Immature natural killer cell (primary cell): Measurements from ENCODE around the gene FBXL2. TPM values are rescaled to one million over a fixed set of nuclear protein-coding genes. Genes with fewer than 3 reads are reported as not detected.
"Not testable (repeated sequence)": the region's sequence is repeated elsewhere in the genome, so short reads cannot be mapped to it uniquely, and the experiment has no call there.

Experiments
- DNase-seq, 3 donors: peaks; one replicate each; pipeline ENCODE4 v3.0.0; 2022; ENCODE audit warnings: mixed read lengths in 1 of 3
- H3K27ac Mint-ChIP-seq, 6 donors: one replicate each; pipeline ENCODE4 v1.8.0; 2020; ENCODE audit warnings: mixed read lengths in 6 of 6, mild to moderate bottlenecking in 5 of 6, inconsistent platforms in 4 of 6, moderate library complexity in 3 of 6
- H3K27me3 Mint-ChIP-seq, 3 donors: one replicate each; pipeline ENCODE4 v1.8.0; 2020 to 2021; ENCODE audit warnings: low read depth in 3 of 3, mild to moderate bottlenecking in 3 of 3, mixed read lengths in 3 of 3, moderate library complexity in 3 of 3, inconsistent platforms in 1 of 3
- H3K36me3 Mint-ChIP-seq, 3 donors: one replicate each; pipeline ENCODE4 v1.8.0; 2020; ENCODE audit warnings: mixed read lengths in 3 of 3, inconsistent platforms in 2 of 3, mild to moderate bottlenecking in 2 of 3
- H3K4me1 Mint-ChIP-seq, 2 donors: one replicate each; pipeline ENCODE4 v1.8.0; 2020; ENCODE audit warnings: inconsistent platforms in 2 of 2, mild to moderate bottlenecking in 2 of 2, mixed read lengths in 2 of 2, moderate library complexity in 1 of 2
- H3K4me3 Mint-ChIP-seq, 5 donors: one replicate each; pipeline ENCODE4 v1.8.0; 2020; ENCODE audit warnings: mild to moderate bottlenecking in 5 of 5, mixed read lengths in 5 of 5, inconsistent platforms in 3 of 5, moderate library complexity in 3 of 5
- H3K9me3 Mint-ChIP-seq, 6 donors: one replicate each; pipeline ENCODE4 v1.8.0; 2020; ENCODE audit warnings: mild to moderate bottlenecking in 6 of 6, mixed read lengths in 6 of 6, inconsistent platforms in 4 of 6, moderate library complexity in 3 of 6
- polyA plus RNA-seq, 3 donors: library from polyadenylated mRNA; unstranded; fragments of 300-500 nt; fragmentation: Illumina TruSeq; gene quantifications; one replicate each; pipeline ENCODE4 v1.2.3, GENCODE V29; 2021

The FBXL2 gene
- polyA plus RNA-seq, 3 donors from 2014 or later, result 0.07 to 0.11 TPM; not detected in 1

DNA sequence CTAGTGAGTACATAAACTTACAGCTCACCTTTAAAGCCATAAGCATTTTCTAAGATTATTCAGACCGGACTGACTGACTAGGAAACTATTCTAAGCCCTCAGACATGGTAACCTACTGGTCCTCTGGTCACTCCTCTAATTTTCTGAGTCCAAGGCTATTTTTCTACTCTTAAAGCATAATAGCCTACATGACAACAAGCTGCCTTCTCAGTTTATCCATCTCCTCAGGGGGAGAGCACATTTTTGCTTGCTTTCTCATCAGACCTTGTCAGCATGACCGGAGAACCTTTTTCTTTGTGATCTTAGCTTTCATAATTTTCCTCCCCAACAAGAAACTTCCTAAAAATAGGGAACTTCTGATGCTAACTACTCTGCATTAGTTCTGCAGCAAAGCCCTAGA lies 124.5 kb downstream of the FBXL2 start:
- peaks cover 0 to 2% of the 10 kb centered on the region in 2 donors for H3K4me1 Mint-ChIP-seq
- H3K27ac Mint-ChIP-seq, result peak overlapping the region in 2 of 6 donors; percentile 23 to 49
- no peak overlapping the region for H3K4me3 Mint-ChIP-seq
- H3K27me3 Mint-ChIP-seq, result peaks cover 0 to 2% (median 0%) of the 10 kb centered on the region in 3 donors
- no peak for DNase-seq
- peaks cover 19 to 44% (median 37%) of the 10 kb centered on the region in 3 donors for H3K36me3 Mint-ChIP-seq
- H3K9me3 Mint-ChIP-seq, result no peaks in the 10 kb centered on the region

DNA sequence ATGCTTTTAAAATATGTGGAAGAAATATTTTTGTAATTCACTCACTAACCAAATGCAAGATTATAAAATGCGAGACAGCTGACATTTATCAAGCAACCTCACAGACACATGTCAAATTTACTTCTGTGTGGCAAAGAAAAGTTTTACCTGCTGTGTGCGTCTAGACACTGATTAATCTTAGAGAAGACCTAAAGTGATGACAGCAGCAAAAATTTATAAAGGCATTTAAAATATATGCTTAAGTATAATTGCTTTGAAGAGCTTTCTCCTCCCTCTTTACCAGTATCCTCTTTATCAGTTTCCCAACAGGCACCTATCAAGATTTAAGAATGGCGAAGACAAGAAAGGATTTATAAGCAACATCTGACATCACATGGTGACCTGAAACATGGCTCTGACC lies 125.7 kb downstream of the FBXL2 start:
- DNase-seq, result no peak
- no peaks in the 10 kb centered on the region for H3K9me3 Mint-ChIP-seq
- peaks cover 0 to 2% of the 10 kb centered on the region in 2 donors for H3K4me1 Mint-ChIP-seq
- H3K27me3 Mint-ChIP-seq, result peaks cover 0 to 2% (median 0%) of the 10 kb centered on the region in 3 donors
- H3K36me3 Mint-ChIP-seq, result peaks cover 22 to 43% (median 31%) of the 10 kb centered on the region in 3 donors
- H3K4me3 Mint-ChIP-seq, result no peak overlapping the region
- H3K27ac Mint-ChIP-seq, result peak overlapping the region in 2 of 6 donors; percentile 19 to 49

DNA sequence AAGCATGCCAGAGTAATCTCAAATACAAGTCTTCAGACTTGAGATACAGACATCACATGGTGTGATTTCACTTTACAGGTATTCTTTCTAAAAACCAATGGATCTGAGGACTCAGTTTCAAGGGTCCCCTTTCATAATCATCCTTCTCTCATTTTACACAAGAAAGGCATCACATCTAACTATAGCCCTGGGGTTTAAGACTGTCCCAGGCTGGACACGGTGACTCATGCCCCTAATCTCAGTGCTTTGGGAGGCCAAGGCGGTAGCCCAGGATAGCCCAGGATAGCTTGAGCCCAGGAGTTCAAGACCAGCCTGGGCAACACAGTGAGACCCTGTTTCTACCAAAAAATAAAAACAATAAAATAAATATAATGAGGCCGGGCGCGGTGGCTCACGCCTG lies 126.5 kb downstream of the FBXL2 start:
- Mint-ChIP-seq H3K4me1 (peaks cover 0 to 2% of the 10 kb centered on the region in 2 donors), H3K4me3 (no peak overlapping the region), H3K27ac (peak overlapping the region in 1 of 6 donors; percentile 36), H3K27me3 (peaks cover 0 to 2% (median 0%) of the 10 kb centered on the region in 3 donors), H3K9me3 (no peaks in the 10 kb centered on the region), H3K36me3 (peaks cover 30 to 44% (median 33%) of the 10 kb centered on the region in 3 donors)
- DNase-seq, result no peak

- H3K4me3 Mint-ChIP-seq, result not testable (repeated sequence)
- peaks cover 33 to 42% (median 41%) of the 10 kb centered on the region in 3 donors for H3K36me3 Mint-ChIP-seq
Observed at GRCh38 chr3:33410816-33411215, 133.6 kb downstream of the FBXL2 start.

GRCh38 chr3:33417066-33417673 lies 139.9 kb downstream of the FBXL2 start:
- no peak for DNase-seq
- Mint-ChIP-seq H3K36me3 (peaks cover 15 to 31% (median 20%) of the 10 kb centered on the region in 3 donors), H3K4me3 (no peak overlapping the region), H3K27me3 (peaks cover 0 to 2% (median 0%) of the 10 kb centered on the region in 3 donors), H3K4me1 (peaks cover 9 to 23% of the 10 kb centered on the region in 2 donors), H3K27ac (peak overlapping the region in 2 of 6 donors; percentile 26 to 77), H3K9me3 (no peaks in the 10 kb centered on the region)

More at GRCh38 chr3:33410816-33411215, 133.6 kb downstream of the FBXL2 start:
- DNase-seq, H3K27ac Mint-ChIP-seq, H3K4me1 Mint-ChIP-seq, H3K9me3 Mint-ChIP-seq, H3K27me3 Mint-ChIP-seq: not testable (repeated sequence)

GRCh38 chr3:33419948-33420347 lies 142.7 kb downstream of the FBXL2 start:
- H3K27me3 Mint-ChIP-seq, result peaks cover 0 to 2% (median 0%) of the 10 kb centered on the region in 3 donors
- no peaks in the 10 kb centered on the region for H3K9me3 Mint-ChIP-seq
- peaks cover 11 to 28% of the 10 kb centered on the region in 2 donors for H3K4me1 Mint-ChIP-seq
- no peak overlapping the region for H3K4me3 Mint-ChIP-seq
- no peak for DNase-seq
- peaks cover 7 to 24% (median 10%) of the 10 kb centered on the region in 3 donors for H3K36me3 Mint-ChIP-seq
- peak overlapping the region in 5 of 6 donors; percentile 48 to 62 (median 56) for H3K27ac Mint-ChIP-seq

DNA sequence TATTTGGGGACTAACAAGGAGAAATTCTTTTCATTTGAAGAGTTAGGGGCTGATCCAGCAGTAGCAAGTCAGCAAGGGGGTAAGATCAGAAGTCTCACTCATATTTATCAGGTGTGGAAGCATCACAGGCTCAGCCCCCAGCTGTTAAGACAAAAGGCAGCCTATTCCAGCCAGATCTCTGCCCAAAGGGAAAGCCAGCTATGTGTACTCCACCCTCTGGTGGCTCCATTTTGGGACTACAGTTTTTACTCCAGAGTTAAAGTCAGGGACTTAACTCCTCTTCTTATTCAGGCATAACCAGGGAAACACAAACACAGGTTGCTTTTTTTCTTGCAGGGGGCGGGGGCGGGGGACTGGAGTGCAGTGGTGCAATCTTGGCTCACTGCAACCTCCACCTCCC lies 143.7 kb downstream of the FBXL2 start:
- H3K4me1 Mint-ChIP-seq, result peaks cover 13 to 38% of the 10 kb centered on the region in 2 donors
- H3K4me3 Mint-ChIP-seq, result no peak overlapping the region
- H3K27me3 Mint-ChIP-seq, result peaks cover 0 to 2% (median 0%) of the 10 kb centered on the region in 3 donors
- H3K27ac Mint-ChIP-seq, result peak overlapping the region in 2 of 6 donors; percentile 16 to 23
- no peak for DNase-seq
- H3K36me3 Mint-ChIP-seq, result peaks cover 7 to 28% (median 10%) of the 10 kb centered on the region in 3 donors
- H3K9me3 Mint-ChIP-seq, result no peaks in the 10 kb centered on the region

GRCh38 chr3:33424606-33425452 lies 147.6 kb downstream of the FBXL2 start:
- H3K4me1 Mint-ChIP-seq, result peaks cover 39 to 62% of the 10 kb centered on the region in 2 donors

DNA sequence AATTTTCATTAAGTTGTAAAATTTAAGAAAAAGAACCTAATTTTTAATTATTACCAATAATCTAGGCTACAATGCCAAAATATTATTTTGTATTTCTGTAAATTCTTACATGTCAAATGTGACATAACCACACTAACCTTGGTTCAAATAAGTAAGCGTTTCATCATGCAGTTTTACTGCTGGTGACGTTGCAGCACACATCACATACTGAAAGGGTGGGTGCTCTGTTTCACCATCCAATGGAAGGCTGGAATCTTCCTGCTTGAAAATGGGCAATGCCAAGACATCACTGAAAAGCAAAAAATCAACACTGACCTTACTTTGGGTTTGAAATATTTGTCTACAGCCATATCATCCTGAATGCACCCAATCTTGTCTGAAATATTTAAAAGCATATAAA lies 148.2 kb downstream of the FBXL2 start:
- peak overlapping the region in 3 of 6 donors; percentile 7 to 22 (median 17) for H3K27ac Mint-ChIP-seq
- peaks cover 3 to 17% (median 3%) of the 10 kb centered on the region in 3 donors for H3K36me3 Mint-ChIP-seq
- H3K9me3 Mint-ChIP-seq, result no peaks in the 10 kb centered on the region
- H3K4me1 Mint-ChIP-seq, result peaks cover 45 to 68% of the 10 kb centered on the region in 2 donors
- no peak overlapping the region for H3K4me3 Mint-ChIP-seq
- peaks cover 0 to 2% (median 0%) of the 10 kb centered on the region in 3 donors for H3K27me3 Mint-ChIP-seq
- no peak for DNase-seq

More at GRCh38 chr3:33424606-33425452, 147.6 kb downstream of the FBXL2 start:
- Mint-ChIP-seq H3K27me3 (peaks cover 0 to 2% (median 0%) of the 10 kb centered on the region in 3 donors), H3K27ac (peak overlapping the region in 3 of 6 donors; percentile 7 to 22 (median 17)), H3K36me3 (peaks cover 6 to 20% (median 6%) of the 10 kb centered on the region in 3 donors), H3K9me3 (no peaks in the 10 kb centered on the region), H3K4me3 (no peak overlapping the region)
- DNase-seq, result no peak

DNA sequence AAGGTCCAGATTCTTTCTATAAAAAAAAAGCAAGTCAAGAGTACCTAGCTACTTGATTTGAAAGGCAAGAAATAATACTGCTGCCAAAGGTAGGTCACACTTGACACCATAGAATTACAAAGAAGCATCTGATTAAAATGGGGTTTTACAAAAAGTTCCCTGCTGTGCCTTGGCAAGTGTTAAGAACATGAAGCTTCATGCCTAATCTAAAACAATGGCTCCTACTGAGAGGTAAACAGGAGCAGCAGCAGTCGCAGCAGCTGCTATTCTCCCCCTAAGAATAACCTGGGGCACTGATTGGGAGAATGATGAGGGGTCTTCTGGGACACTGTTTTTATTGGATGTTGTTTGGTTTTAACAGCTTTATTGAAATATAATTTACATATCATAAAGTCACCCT lies 148.8 kb downstream of the FBXL2 start:
- peaks cover 3 to 13% (median 5%) of the 10 kb centered on the region in 3 donors for H3K36me3 Mint-ChIP-seq
- peaks cover 50 to 75% of the 10 kb centered on the region in 2 donors for H3K4me1 Mint-ChIP-seq
- H3K27me3 Mint-ChIP-seq, result peaks cover 0 to 2% (median 0%) of the 10 kb centered on the region in 3 donors
- DNase-seq, result no peak
- no peak overlapping the region for H3K27ac Mint-ChIP-seq
- H3K4me3 Mint-ChIP-seq, result no peak overlapping the region
- H3K9me3 Mint-ChIP-seq, result no peaks in the 10 kb centered on the region

DNA sequence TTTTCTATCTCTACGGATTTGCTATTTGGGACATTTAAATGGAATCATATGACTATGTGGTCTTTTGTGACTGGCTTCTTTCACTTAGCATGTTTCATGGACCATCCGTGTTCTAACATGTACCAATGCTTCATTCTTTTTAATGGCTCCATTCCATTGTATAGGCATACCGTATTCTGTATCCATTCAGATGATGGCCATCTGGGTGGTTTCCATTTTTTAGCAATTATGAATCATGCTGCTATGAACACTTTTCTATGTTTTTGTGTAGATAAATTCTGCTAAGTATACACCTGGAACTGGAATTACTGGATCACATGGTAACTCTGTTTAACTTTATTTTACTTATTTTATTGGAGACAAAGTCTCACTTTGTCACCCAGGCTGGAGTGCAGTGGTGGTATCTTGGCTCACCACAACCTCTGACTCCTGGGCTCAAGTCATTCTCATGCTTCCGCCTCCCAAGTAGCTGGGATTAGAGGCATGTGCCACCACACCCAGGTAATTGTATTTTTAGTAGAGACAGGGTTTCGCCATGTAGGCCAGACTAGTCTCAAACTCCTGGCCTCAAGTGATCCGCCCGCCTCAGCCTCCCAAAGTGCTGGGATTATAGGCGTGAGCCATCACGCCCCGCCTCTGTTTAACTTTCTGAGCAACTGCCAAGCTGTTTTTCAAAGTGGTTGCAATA lies 149.5 kb downstream of the FBXL2 start:
- no peaks in the 10 kb centered on the region for H3K27me3 Mint-ChIP-seq
- no peaks in the 10 kb centered on the region for H3K9me3 Mint-ChIP-seq
- H3K27ac Mint-ChIP-seq, result peak overlapping the region in 1 of 6 donors; percentile 28
- DNase-seq, result no peak
- no peak overlapping the region for H3K4me3 Mint-ChIP-seq
- H3K36me3 Mint-ChIP-seq, result peaks cover 3 to 9% (median 7%) of the 10 kb centered on the region in 3 donors
- peaks cover 57 to 82% of the 10 kb centered on the region in 2 donors for H3K4me1 Mint-ChIP-seq

GRCh38 chr3:33428734-33429133 lies 151.5 kb downstream of the FBXL2 start:
- H3K36me3 Mint-ChIP-seq, result peaks cover 0 to 5% (median 4%) of the 10 kb centered on the region in 3 donors
- H3K9me3 Mint-ChIP-seq, result no peaks in the 10 kb centered on the region
- DNase-seq, result no peak
- peaks cover 0 to 3% (median 0%) of the 10 kb centered on the region in 3 donors for H3K27me3 Mint-ChIP-seq
- peaks cover 64 to 94% of the 10 kb centered on the region in 2 donors for H3K4me1 Mint-ChIP-seq
- peak overlapping the region in 3 of 6 donors; percentile 32 to 79 (median 46) for H3K27ac Mint-ChIP-seq
- H3K4me3 Mint-ChIP-seq, result peak overlapping the region in 1 of 5 donors; percentile 4

GRCh38 chr3:33429306-33429705 lies 152.1 kb downstream of the FBXL2 start:
- H3K9me3 Mint-ChIP-seq, H3K27me3 Mint-ChIP-seq, H3K36me3 Mint-ChIP-seq, DNase-seq, H3K4me3 Mint-ChIP-seq: not testable (repeated sequence)
- peak overlapping the region in 2 of 6 donors; percentile 21 to 68 for H3K27ac Mint-ChIP-seq
- peaks cover 67 to 94% of the 10 kb centered on the region in 2 donors for H3K4me1 Mint-ChIP-seq
